Measurements from ENCODE around the gene C2CD4D. TPM values are rescaled to one million over a fixed set of nuclear protein-coding genes. Genes with fewer than 3 reads are reported as not detected.

Gene C2CD4D
- total and polyA plus RNA-seq, 2 of the 13 experiments (the other 11 are each of a cell fraction or from before 2014, with no cell fraction given), result not detected

DNA sequence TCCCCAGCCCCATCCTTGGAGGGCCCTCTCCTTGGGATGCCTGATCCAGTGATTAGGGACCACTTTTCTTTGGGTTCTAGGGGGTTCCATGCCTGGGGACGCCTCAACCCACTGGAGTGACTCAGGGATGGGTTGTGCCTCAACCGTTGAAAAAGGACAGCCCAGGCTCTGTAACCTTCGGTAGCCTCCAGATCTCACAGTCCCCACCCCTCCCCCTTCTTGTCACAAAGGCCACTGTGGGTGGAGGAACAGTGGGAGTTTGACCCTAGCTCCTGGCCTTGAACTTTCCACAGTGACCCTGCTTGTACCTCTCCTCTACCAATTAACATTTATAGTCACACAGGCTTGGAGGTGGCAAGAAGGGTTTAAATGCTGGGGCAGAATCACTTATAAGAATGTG, 5.4 kb downstream of the C2CD4D start (continued):
- TF ChIP-seq, protein P1, sequence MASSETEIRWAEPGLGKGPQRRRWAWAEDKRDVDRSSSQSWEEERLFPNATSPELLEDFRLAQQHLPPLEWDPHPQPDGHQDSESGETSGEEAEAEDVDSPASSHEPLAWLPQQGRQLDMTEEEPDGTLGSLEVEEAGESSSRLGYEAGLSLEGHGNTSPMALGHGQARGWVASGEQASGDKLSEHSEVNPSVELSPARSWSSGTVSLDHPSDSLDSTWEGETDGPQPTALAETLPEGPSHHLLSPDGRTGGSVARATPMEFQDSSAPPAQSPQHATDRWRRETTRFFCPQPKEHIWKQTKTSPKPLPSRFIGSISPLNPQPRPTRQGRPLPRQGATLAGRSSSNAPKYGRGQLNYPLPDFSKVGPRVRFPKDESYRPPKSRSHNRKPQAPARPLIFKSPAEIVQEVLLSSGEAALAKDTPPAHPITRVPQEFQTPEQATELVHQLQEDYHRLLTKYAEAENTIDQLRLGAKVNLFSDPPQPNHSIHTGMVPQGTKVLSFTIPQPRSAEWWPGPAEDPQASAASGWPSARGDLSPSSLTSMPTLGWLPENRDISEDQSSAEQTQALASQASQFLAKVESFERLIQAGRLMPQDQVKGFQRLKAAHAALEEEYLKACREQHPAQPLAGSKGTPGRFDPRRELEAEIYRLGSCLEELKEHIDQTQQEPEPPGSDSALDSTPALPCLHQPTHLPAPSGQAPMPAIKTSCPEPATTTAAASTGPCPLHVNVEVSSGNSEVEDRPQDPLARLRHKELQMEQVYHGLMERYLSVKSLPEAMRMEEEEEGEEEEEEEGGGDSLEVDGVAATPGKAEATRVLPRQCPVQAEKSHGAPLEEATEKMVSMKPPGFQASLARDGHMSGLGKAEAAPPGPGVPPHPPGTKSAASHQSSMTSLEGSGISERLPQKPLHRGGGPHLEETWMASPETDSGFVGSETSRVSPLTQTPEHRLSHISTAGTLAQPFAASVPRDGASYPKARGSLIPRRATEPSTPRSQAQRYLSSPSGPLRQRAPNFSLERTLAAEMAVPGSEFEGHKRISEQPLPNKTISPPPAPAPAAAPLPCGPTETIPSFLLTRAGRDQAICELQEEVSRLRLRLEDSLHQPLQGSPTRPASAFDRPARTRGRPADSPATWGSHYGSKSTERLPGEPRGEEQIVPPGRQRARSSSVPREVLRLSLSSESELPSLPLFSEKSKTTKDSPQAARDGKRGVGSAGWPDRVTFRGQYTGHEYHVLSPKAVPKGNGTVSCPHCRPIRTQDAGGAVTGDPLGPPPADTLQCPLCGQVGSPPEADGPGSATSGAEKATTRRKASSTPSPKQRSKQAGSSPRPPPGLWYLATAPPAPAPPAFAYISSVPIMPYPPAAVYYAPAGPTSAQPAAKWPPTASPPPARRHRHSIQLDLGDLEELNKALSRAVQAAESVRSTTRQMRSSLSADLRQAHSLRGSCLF (CRISPR knock-in tag; IDR thresholded peaks at IDR 0.05; ENCODE audit: borderline replicate concordance), result no peak
- TF ChIP-seq NR2F2 (IDR thresholded peaks at IDR 0.05; ENCODE audit: borderline replicate concordance, low read depth), result peak; percentile 73
- TF ChIP-seq, protein P2, sequence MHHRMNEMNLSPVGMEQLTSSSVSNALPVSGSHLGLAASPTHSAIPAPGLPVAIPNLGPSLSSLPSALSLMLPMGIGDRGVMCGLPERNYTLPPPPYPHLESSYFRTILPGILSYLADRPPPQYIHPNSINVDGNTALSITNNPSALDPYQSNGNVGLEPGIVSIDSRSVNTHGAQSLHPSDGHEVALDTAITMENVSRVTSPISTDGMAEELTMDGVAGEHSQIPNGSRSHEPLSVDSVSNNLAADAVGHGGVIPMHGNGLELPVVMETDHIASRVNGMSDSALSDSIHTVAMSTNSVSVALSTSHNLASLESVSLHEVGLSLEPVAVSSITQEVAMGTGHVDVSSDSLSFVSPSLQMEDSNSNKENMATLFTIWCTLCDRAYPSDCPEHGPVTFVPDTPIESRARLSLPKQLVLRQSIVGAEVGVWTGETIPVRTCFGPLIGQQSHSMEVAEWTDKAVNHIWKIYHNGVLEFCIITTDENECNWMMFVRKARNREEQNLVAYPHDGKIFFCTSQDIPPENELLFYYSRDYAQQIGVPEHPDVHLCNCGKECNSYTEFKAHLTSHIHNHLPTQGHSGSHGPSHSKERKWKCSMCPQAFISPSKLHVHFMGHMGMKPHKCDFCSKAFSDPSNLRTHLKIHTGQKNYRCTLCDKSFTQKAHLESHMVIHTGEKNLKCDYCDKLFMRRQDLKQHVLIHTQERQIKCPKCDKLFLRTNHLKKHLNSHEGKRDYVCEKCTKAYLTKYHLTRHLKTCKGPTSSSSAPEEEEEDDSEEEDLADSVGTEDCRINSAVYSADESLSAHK (CRISPR knock-in tag; IDR thresholded peaks at IDR 0.05; ENCODE audit: borderline replicate concordance), result no peak
- TF ChIP-seq, protein P3, sequence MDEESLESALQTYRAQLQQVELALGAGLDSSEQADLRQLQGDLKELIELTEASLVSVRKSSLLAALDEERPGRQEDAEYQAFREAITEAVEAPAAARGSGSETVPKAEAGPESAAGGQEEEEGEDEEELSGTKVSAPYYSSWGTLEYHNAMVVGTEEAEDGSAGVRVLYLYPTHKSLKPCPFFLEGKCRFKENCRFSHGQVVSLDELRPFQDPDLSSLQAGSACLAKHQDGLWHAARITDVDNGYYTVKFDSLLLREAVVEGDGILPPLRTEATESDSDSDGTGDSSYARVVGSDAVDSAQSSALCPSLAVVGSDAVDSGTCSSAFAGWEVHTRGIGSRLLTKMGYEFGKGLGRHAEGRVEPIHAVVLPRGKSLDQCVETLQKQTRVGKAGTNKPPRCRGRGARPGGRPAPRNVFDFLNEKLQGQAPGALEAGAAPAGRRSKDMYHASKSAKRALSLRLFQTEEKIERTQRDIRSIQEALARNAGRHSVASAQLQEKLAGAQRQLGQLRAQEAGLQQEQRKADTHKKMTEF (CRISPR knock-in tag; IDR thresholded peaks at IDR 0.05), result 0 out of 2 replicates have a peak, but pooled peaks have one; percentile 38
- no peak for TF ChIP-seq POLR2AphosphoS5 (IDR thresholded peaks at IDR 0.05; ENCODE audit: low read depth, low read length)
- TF ChIP-seq, protein P4, sequence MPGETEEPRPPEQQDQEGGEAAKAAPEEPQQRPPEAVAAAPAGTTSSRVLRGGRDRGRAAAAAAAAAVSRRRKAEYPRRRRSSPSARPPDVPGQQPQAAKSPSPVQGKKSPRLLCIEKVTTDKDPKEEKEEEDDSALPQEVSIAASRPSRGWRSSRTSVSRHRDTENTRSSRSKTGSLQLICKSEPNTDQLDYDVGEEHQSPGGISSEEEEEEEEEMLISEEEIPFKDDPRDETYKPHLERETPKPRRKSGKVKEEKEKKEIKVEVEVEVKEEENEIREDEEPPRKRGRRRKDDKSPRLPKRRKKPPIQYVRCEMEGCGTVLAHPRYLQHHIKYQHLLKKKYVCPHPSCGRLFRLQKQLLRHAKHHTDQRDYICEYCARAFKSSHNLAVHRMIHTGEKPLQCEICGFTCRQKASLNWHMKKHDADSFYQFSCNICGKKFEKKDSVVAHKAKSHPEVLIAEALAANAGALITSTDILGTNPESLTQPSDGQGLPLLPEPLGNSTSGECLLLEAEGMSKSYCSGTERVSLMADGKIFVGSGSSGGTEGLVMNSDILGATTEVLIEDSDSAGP (CRISPR knock-in tag; IDR thresholded peaks at IDR 0.05; ENCODE audit: borderline replicate concordance), result 0 out of 2 replicates have a peak, but pooled peaks have one; percentile 12
- TF ChIP-seq BCL6 (CRISPR knock-in tag; IDR thresholded peaks at IDR 0.05), result 0 out of 2 replicates have a peak, but pooled peaks have one; percentile 21
- TF ChIP-seq FOSL2 (CRISPR knock-in tag; IDR thresholded peaks at IDR 0.05), result 0 out of 2 replicates have a peak, but pooled peaks have one; percentile 8
- TF ChIP-seq CENPX (CRISPR knock-in tag; IDR thresholded peaks at IDR 0.05), result no peak

Measured in HepG2 (cell line).